ENCODE measurements around the gene ABCC8.

ABCC8 gene

DNA sequence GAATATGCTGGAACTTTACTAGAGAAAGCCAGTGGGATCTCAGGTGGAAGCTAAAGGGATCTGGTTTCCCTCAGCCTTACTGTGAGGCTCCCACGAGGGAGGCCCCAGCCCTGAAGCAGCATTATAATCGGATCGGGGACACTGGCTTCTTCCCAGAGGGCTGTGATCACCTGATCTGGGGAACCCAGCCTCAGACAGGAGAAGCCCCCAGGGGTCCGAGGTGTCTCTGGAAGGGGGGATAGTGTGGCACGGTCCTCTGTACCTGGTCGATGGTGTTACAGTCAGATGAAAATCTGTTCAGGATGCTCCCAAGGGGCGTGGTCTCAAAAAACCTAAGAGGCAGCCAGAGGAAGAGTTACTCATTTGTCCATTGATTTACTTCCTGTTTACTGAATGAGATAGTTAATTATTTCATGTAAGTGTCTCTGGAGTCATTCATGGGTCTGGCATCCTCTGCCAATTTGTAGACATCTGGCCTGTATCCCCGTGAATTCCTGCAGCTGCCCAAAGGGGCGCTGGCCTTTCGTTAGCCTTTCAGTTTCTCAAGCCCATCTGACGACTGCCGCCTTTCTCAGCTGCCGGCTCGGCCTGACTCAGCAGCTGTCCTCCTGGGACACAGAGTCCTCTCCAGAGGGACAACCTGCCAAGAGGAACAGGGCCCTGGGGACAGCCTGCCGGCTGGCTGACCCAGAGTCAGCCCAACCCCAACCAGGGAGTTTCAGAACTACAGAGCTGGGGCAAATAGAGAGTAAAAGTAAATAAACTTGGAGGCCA, 71.2 kb downstream of the ABCC8 start:
- no peak for DNase-seq (ENCODE audit: low read depth)

DNA sequence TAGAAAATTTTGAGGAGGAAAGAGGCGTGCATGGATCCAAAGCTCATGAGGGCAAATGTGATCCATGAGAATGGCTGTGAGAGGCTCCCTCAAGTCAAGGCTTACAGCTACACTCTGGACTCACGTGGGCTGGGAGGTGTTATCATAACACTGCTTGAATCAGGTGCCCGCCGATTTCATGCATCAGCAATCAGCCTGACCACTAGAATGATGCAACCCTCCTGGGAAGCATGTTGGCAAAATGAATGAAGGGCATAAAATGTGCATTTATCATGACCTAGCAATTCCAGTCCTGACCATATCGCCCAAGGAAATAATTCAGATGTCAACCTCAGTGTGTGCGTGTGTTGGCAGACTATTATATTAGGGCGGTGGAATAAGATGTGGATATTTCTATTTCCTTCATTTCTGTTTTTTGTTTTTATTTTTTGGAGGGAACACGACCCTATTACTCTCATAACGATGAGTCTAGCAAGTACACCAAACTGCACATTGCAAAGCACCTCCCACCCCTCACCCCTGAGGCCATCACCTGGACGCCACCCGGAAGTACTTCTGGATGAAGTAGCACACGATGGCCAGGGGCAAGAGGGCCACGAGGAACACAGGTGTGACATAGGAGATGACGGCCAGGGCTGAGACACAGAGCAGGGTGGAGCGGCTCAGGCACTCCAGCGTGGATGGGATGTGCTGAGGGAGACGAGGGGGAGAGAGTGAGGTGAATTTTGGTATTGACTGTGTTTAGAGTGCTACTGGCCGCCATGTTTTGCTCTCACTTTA, 72.5 kb downstream of the ABCC8 start:
- DNase-seq (ENCODE audit: low read depth) = no peak

DNA sequence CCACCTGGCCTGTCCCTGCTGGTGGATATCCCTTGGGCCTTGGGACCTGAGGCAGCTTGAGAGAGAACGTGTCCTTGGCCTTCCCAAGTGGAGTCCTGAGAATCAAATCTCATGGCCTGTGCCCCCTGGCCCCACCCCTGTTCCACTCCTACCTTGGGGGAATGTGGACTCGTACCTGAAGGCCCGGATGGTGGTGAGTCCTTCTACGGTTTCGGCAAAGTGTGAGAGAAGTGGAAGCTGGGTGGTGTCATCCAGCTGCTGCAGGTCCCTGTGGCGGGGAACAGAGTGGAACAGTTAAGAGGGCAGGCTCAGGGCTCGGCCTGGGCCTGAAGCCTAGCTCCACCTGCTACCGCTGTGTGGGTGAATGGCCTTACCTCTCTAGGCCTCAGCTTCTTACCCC, 74.2 kb downstream of the ABCC8 start:
- no peak for DNase-seq (ENCODE audit: low read depth)

DNA sequence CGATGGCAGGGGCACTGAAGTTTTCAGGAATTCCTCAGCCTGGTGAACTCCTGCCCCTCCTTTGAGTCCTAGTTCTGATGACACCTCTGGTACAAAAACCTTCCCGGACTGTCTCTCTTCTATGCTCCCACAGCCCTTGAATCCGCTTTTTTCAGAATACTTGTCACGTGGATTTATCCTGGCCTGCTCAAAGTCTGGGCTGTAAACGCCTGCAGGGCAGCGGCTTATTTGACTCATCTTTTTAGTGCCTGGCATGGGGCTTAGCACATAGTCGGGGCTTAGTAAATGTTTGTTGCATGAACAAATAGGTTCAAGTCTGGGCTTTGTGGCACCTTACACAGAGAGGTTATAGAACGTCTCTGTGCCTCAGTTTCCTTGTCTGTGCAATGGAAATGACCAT, 74.8 kb downstream of the ABCC8 start:
- DNase-seq (ENCODE audit: low read depth) = no peak

DNA sequence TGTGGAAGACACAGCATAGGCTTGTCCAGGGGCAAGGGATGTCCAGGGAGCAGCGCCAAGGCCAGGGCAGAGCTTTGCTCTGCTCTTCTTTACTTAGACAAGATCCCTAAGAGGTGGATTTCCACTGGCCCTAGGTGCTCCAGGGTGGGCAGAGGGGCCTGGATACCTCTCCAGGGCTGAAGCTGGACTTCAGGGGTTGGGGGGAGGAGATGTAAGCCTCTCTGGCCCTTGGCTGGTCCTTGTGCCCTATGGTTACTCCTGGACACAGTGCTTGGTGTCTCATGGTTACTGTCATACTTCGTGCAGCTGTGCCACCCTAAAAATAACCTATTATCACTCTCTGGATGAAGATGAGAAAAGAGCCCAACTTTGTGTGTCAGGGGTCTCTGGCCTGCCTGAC, 75.3 kb downstream of the ABCC8 start:
- no peak for DNase-seq (ENCODE audit: low read depth)

- DNase-seq (ENCODE audit: low read depth) = no peak
Measured at GRCh38 chr11:17400048-17400775, 76.4 kb downstream of the ABCC8 start.

DNA sequence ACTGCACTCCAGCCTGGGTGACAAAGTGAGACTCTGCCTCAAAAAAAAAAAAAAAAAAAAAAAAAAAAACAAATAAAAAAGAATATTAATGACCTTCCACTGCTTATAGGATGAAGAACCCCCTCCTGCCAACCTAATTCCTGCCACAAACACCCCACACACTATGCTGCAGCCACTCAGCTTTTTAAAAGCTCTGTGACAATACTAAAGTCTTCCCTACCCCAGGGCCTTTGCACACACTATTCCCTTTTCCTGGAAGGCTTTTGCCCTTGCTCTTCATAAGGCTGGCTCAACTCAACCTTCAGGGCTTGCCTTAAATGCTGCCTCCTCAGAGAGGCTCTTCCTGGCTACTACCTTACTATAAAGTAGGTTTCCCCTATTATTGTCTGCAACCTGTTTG, 77.4 kb downstream of the ABCC8 start:
- DNase-seq (ENCODE audit: low read depth) = no peak

GRCh38 chr11:17397311-17398002, 79.2 kb downstream of the ABCC8 start:
- no peak for DNase-seq (ENCODE audit: low read depth)

- DNase-seq (ENCODE audit: low read depth) = no peak
Measured at GRCh38 chr11:17396598-17397310, 79.9 kb downstream of the ABCC8 start.

GRCh38 chr11:17395978-17396377, 80.7 kb downstream of the ABCC8 start:
- no peak for DNase-seq (ENCODE audit: low read depth)

DNA sequence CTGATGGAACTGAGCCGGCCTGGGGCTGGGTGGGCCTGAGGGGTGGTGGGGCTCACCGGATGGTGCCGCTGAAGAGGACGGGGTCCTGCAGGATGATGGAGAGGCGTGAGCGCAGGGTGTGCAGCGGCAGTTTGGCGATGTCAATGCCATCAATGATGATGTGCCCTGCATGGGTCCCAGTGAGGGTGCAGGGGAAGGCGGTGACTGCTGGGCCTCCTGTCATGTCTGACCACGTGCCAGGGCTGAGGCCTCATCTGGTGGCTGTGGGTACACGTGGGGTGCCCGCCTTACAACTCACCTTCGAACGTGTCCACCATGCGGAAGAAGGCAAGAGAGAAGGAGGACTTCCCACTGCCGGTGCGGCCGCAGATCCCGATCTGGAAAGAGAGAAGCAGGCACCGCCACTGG, 81.1 kb downstream of the ABCC8 start:
- DNase-seq (ENCODE audit: low read depth) = no peak

GRCh38 chr11:17394743-17395390, 81.8 kb downstream of the ABCC8 start:
- no peak for DNase-seq (ENCODE audit: low read depth)

- no peak for DNase-seq (ENCODE audit: low read depth)
Measured at GRCh38 chr11:17393472-17393871, 83.2 kb downstream of the ABCC8 start.

GRCh38 chr11:17392872-17393271, 83.8 kb downstream of the ABCC8 start:
- no peak for DNase-seq (ENCODE audit: low read depth)

- no peak for DNase-seq (ENCODE audit: low read depth)
Measured at GRCh38 chr11:17391493-17392355, 84.9 kb downstream of the ABCC8 start.

- DNase-seq (ENCODE audit: low read depth) = no peak
Measured at GRCh38 chr11:17389957-17390649, 86.5 kb downstream of the ABCC8 start.

DNA sequence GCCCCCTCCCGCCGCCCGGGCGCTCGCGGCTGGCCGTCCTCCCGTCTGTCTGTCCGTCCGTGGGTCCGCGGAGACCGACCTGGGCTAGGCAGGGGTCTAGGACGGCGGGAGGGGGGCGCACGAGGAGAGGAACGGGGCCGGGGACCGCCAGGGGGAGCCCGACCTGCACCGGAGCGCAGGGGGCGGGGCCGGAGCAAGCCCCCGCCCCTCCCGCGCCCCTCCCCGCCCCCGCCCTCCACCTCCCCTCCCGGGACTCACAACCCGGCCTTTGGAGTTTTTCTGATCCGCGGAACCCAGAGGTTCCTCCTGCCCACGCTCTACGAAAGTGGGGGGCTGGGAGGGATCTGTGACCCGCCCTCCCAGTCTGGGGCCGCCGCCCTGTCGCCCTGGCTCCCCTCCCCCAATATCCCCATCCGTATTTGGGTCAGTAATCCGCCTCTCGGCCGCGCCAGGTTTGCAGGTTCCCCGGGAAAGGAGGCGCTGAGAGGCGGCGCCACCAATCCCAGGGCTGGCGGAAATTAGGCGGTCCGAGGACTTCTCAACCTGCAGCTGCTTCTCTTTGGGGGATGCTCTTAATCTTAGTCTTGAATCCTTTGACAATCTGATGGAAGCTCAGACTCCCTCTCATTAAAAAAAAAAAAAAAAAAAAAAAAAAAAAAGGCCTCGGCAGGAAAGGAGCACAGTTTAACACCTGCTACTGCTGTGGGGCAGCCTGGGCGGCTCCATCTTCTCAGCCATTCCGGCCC, 87.3 kb downstream of the ABCC8 start:
- DNase-seq (ENCODE audit: low read depth) = peak; percentile 66

DNA sequence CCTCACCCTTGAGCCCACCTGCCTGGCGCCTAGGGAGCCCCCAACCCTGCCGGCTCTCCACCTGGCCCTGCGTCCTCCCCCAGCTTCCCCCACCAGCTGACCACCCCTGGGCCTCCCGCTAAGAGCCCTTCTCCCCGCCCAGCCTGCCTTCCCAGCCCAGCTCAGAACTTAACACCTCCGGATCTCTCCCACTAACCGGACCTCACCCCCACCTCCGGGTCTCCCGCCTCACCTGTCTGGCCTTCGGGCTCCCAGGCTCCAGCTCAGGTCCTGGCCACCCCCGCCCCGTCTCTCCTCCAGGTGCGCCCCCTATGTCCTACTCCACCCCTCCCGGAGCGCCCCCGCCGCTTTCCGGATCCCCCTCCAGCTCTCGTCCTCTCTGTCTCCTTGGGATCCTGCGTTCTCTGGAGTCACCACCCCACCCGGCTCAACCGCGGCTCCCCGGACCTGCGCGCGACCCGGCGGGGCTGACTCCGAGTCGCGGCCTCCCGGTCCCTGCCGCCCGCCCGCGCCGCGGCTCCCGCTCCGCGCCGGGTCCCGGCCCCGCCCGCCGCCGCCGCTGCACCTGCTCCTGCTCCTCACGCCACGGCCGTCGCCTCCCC, 87.9 kb downstream of the ABCC8 start, which contains the start of gene KCNJ11:
TSS of gene KCNJ11 (minus strand) at position 51 of the 602 bp plus-strand sequence. CDS start 568 bp downstream, outside the sequence.
- DNase-seq (ENCODE audit: low read depth) = peak; percentile 8

All from stimulated activated CD8-positive, alpha-beta memory T cell treated with anti-CD3 and anti-CD28 coated beads, Interleukin-15, amount 100 ng/mL, for 1 hour (primary cell).